Neural cell (in vitro differentiated cells): ENCODE data around the gene TNFAIP8. TPM values are rescaled to one million over a fixed set of nuclear protein-coding genes. Genes with fewer than 3 reads are reported as not detected.

Experiments used
- H2AFZ ChIP-seq: fragments of 200-600, 300-800 bp; sonication (generic), shearing (Covaris generic); 2 replicates; pipeline ENCODE4 v1.6.0; 2014; ENCODE audit warnings: low read depth, mild to moderate bottlenecking, antibody characterized with exemption, low read length, moderate library complexity
- H3F3A ChIP-seq: fragments of 200-600 bp; shearing (Covaris generic); 2 replicates; pipeline ENCODE4 v1.6.1; 2016; ENCODE audit warnings: mild to moderate bottlenecking, moderate library complexity, mixed read lengths, antibody characterized with exemption, low read length; ENCODE audit not compliant: insufficient read depth, poor library complexity, severe bottlenecking
- H3K27ac ChIP-seq: fragments of 200-600, 300-800 bp; sonication (generic), shearing (Covaris generic); 2 replicates; pipeline ENCODE4 v1.5.1; 2014; ENCODE audit warnings: mild to moderate bottlenecking, low read length, moderate library complexity
- H3K27me3 ChIP-seq: fragments of 300-800, 200-600 bp; sonication (generic), shearing (Covaris generic); 2 replicates; pipeline ENCODE4 v1.6.0; 2014; ENCODE audit warnings: mild to moderate bottlenecking, low read depth, low read length, moderate library complexity; ENCODE audit not compliant: insufficient read depth
- H3K36me3 ChIP-seq: fragments of 300-800, 200-600 bp; sonication (generic), shearing (Covaris generic); 2 replicates; pipeline ENCODE4 v1.5.1; 2014; ENCODE audit warnings: mild to moderate bottlenecking, antibody characterized with exemption, low read length, moderate library complexity; ENCODE audit not compliant: insufficient read depth
- H3K4me2 ChIP-seq: fragments of 300-800, 200-600 bp; sonication (generic), shearing (Covaris generic); 2 replicates; pipeline ENCODE4 v1.6.0; 2014; ENCODE audit warnings: mild to moderate bottlenecking, low read length
- H3K4me3 ChIP-seq: fragments of 300-800, 200-600 bp; sonication (generic), shearing (Covaris generic); 2 replicates; pipeline ENCODE4 v1.5.1; 2014; ENCODE audit warnings: mild to moderate bottlenecking, low read length, moderate library complexity
- H3K79me2 ChIP-seq: fragments of 200-600 bp; shearing (Covaris generic); replicated peaks from 2 replicates; pipeline ENCODE4 v1.6.0; 2014; ENCODE audit warnings: mild to moderate bottlenecking, low read length, moderate library complexity; ENCODE audit not compliant: insufficient read depth
- H3K9ac ChIP-seq: fragments of 300-800, 200-600 bp; sonication (generic), shearing (Covaris generic); 2 replicates; pipeline ENCODE4 v1.6.1; 2016; ENCODE audit warnings: mild to moderate bottlenecking, low read length, mixed read lengths
- H3K9me2 ChIP-seq: fragments of 200-600 bp; shearing (Covaris generic); 2 replicates; pipeline ENCODE4 v1.6.1; 2016; ENCODE audit warnings: mild to moderate bottlenecking, low read length, mixed read lengths; ENCODE audit not compliant: insufficient read depth
- H3K9me3 ChIP-seq: fragments of 200-600, 300-800 bp; sonication (generic), shearing (Covaris generic); 2 replicates; pipeline ENCODE4 v1.6.1; 2016; ENCODE audit warnings: mild to moderate bottlenecking, mixed run types, low read length, moderate library complexity, mixed read lengths
- H4K20me1 ChIP-seq: fragments of 200-600 bp; shearing (Covaris generic); 2 replicates; pipeline ENCODE4 v1.6.1; 2016; ENCODE audit warnings: mild to moderate bottlenecking, mixed run types; ENCODE audit not compliant: insufficient read depth
- EP300 ChIP-seq: fragments of 450-650 bp; conservative IDR thresholded peaks from 2 replicates; pipeline ENCODE4 v1.6.1; 2014; ENCODE audit warnings: antibody characterized with exemption, mild to moderate bottlenecking, moderate library complexity; ENCODE audit not compliant: poor library complexity, severe bottlenecking
- EZH2 ChIP-seq: fragments of 200-600, 300-800 bp; shearing (Covaris generic), sonication (generic); IDR thresholded peaks from 2 replicates; pipeline ENCODE4 v1.6.1; 2014; ENCODE audit warnings: antibody characterized with exemption, low read length, borderline replicate concordance, mild to moderate bottlenecking; ENCODE audit not compliant: insufficient read depth, poor library complexity, severe bottlenecking
- MXI1 ChIP-seq: fragments of 450-650 bp; conservative IDR thresholded peaks from 2 replicates; pipeline ENCODE4 v1.6.1; 2014; ENCODE audit warnings: antibody characterized with exemption, mild to moderate bottlenecking; ENCODE audit not compliant: poor library complexity, severe bottlenecking
- POLR2AphosphoS5 ChIP-seq: IDR thresholded peaks from 2 replicates; pipeline ENCODE4 v1.6.1; 2012
- RAD21 ChIP-seq: fragments of 450-650 bp; conservative IDR thresholded peaks from 2 replicates; pipeline ENCODE4 v1.6.1; 2014; ENCODE audit warnings: antibody characterized with exemption, mild to moderate bottlenecking, moderate library complexity
- SMC3 ChIP-seq: fragments of 450-650 bp; conservative IDR thresholded peaks from 2 replicates; pipeline ENCODE4 v1.6.1; 2014; ENCODE audit warnings: antibody characterized with exemption, mild to moderate bottlenecking, moderate library complexity; ENCODE audit not compliant: poor library complexity
- TAF1 ChIP-seq: IDR thresholded peaks from 2 replicates; pipeline ENCODE4 v1.6.1; 2012; ENCODE audit warnings: low read depth
- polyA plus RNA-seq: library from polyadenylated mRNA; depleted of rRNA; stranded (reverse); fragments of >200 nt; gene quantifications from 2 replicates; pipeline ENCODE4 v1.2.3, GENCODE V29; 2014
- TF ChIP-seq, protein P1 (sequence below): IDR thresholded peaks from 2 replicates; pipeline ENCODE4 v1.6.1; 2012; ENCODE audit warnings: borderline replicate concordance
- TF ChIP-seq, protein P2 (sequence below): fragments of 450-650 bp; IDR thresholded peaks from 2 replicates; pipeline ENCODE4 v1.5.1; 2014; ENCODE audit warnings: antibody characterized with exemption, mild to moderate bottlenecking, moderate library complexity; ENCODE audit not compliant: poor library complexity, severe bottlenecking

TNFAIP8 gene
- polyA plus RNA-seq, 1 donor from 2014 or later, result 0.26 TPM

DNA sequence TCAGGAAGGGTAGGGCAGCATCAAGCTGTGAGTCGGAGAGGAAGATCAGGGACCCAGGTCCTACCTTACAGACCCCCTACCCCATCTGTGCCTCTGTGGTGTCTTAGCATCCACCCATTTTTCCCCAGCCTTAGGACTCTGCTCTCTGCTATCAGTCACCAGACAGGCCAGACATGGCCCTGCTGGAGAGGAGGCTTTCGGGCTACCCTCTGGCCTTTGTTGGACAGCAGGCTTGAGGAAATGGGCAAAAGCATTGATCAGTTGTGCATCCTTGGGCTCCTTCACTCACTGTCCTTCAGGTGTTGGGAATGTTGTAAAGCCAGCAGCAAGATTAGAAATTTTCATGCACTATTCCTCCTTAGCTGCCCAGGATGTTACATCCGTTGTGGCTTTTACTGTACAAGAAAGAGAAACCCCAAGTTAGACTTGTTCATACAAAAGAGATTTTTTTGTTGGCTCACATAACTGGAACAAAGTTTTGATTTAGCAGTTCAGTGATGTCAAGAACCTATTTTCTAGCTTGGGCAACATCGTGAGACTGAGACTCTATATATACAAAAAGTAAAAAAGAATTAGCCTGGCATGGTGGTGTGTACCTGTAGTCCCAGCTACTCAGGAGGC, 17.4 kb upstream of the TNFAIP8 start:
- Histone ChIP-seq H3F3A (no peaks in the 10 kb centered on the region), H3K79me2 (no peaks in the 10 kb centered on the region), H3K9ac (no peak overlapping the region), H3K4me3 (no peak overlapping the region), H3K27me3 (no peaks in the 10 kb centered on the region), H2AFZ (no peak overlapping the region), H3K9me3 (no peaks in the 10 kb centered on the region), H3K9me2 (no peaks in the 10 kb centered on the region), H4K20me1 (no peaks in the 10 kb centered on the region), H3K27ac (no peak overlapping the region), H3K4me2 (no peak overlapping the region), H3K36me3 (no peaks in the 10 kb centered on the region)
- TF ChIP-seq, protein P1, sequence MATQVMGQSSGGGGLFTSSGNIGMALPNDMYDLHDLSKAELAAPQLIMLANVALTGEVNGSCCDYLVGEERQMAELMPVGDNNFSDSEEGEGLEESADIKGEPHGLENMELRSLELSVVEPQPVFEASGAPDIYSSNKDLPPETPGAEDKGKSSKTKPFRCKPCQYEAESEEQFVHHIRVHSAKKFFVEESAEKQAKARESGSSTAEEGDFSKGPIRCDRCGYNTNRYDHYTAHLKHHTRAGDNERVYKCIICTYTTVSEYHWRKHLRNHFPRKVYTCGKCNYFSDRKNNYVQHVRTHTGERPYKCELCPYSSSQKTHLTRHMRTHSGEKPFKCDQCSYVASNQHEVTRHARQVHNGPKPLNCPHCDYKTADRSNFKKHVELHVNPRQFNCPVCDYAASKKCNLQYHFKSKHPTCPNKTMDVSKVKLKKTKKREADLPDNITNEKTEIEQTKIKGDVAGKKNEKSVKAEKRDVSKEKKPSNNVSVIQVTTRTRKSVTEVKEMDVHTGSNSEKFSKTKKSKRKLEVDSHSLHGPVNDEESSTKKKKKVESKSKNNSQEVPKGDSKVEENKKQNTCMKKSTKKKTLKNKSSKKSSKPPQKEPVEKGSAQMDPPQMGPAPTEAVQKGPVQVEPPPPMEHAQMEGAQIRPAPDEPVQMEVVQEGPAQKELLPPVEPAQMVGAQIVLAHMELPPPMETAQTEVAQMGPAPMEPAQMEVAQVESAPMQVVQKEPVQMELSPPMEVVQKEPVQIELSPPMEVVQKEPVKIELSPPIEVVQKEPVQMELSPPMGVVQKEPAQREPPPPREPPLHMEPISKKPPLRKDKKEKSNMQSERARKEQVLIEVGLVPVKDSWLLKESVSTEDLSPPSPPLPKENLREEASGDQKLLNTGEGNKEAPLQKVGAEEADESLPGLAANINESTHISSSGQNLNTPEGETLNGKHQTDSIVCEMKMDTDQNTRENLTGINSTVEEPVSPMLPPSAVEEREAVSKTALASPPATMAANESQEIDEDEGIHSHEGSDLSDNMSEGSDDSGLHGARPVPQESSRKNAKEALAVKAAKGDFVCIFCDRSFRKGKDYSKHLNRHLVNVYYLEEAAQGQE, result no peak
- no peak for TF ChIP-seq EZH2
- no peak for TF ChIP-seq MXI1
- no peak for TF ChIP-seq EP300
- TF ChIP-seq, protein P2, sequence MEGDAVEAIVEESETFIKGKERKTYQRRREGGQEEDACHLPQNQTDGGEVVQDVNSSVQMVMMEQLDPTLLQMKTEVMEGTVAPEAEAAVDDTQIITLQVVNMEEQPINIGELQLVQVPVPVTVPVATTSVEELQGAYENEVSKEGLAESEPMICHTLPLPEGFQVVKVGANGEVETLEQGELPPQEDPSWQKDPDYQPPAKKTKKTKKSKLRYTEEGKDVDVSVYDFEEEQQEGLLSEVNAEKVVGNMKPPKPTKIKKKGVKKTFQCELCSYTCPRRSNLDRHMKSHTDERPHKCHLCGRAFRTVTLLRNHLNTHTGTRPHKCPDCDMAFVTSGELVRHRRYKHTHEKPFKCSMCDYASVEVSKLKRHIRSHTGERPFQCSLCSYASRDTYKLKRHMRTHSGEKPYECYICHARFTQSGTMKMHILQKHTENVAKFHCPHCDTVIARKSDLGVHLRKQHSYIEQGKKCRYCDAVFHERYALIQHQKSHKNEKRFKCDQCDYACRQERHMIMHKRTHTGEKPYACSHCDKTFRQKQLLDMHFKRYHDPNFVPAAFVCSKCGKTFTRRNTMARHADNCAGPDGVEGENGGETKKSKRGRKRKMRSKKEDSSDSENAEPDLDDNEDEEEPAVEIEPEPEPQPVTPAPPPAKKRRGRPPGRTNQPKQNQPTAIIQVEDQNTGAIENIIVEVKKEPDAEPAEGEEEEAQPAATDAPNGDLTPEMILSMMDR, result no peak
- no peak for TF ChIP-seq POLR2AphosphoS5
- TF ChIP-seq TAF1, result no peak
- TF ChIP-seq RAD21, result no peak
- TF ChIP-seq SMC3, result no peak

DNA sequence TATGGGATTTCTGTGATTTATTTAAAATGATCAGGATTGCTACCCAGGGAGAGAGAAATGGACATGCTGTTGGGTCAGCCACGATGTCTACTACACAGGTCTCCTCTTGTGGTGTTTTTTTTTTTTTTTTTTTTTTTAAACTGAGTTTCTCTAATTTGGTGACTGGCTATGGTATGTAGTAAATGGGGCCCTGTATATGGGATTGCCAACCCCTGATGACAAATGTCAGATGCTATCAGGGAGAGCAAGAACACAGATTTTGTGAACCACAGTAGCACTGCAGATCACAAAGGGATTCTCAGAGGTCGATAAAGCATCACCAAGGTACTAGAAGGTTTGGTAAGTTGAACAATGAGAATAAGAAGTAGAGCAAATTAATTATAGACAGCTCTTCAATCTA, 16.5 kb upstream of the TNFAIP8 start:
- Histone ChIP-seq H3K27me3 (no peaks in the 10 kb centered on the region), H2AFZ (no peak overlapping the region), H4K20me1 (no peaks in the 10 kb centered on the region), H3F3A (no peaks in the 10 kb centered on the region), H3K9me2 (no peaks in the 10 kb centered on the region), H3K36me3 (no peaks in the 10 kb centered on the region), H3K9ac (no peak overlapping the region), H3K4me2 (no peak overlapping the region), H3K4me3 (no peak overlapping the region), H3K9me3 (no peaks in the 10 kb centered on the region), H3K79me2 (no peaks in the 10 kb centered on the region), H3K27ac (no peak overlapping the region)
- no peak for TF ChIP-seq EP300
- TF ChIP-seq, protein P1, result no peak
- no peak for TF ChIP-seq EZH2
- no peak for TF ChIP-seq TAF1
- no peak for TF ChIP-seq SMC3
- no peak for TF ChIP-seq RAD21
- TF ChIP-seq POLR2AphosphoS5, result no peak
- TF ChIP-seq, protein P2, result no peak
- no peak for TF ChIP-seq MXI1
